IMR-90 (cell line): Measurements from ENCODE around the gene ITGA2. TPM values are rescaled to one million over a fixed set of nuclear protein-coding genes. Genes with fewer than 3 reads are reported as not detected.

ENCODE experiments used
- ATAC-seq: fragments of 200-7000 bp; cut with Tn5 transposase; 2 replicates; pipeline ENCODE4 v1.9.1; 2020; ENCODE audit warnings: low read depth, mild to moderate bottlenecking, moderate library complexity
- BruUV-seq: library from RNA; stranded (reverse); fragments of 400-500 nt; replicated peaks from 2 replicates; lab custom pipeline; 2021; lab: Mats Ljungman, UMichigan
- CTCF ChIA-PET: fragments of 300-600 bp; formaldehyde crosslinking; extraction: SDS; loops from one replicate; lab custom pipeline; 2021; ENCODE audit warnings: antibody characterized with exemption; lab: Yijun Ruan, JAX
- POLR2A ChIA-PET: fragments of 300-600 bp; sonication (Branson Sonifier 250); formaldehyde crosslinking; loops from one replicate; lab custom pipeline; 2022; ENCODE audit warnings: antibody characterized with exemption; ENCODE audit not compliant: unreplicated experiment; lab: Charles Lee
- DNase-seq: peaks from one replicate; pipeline ENCODE4 v3.0.0; 2013
- H2AFZ ChIP-seq: replicated peaks from 2 replicates; pipeline ENCODE3; 2013; ENCODE audit warnings: low read length, mild to moderate bottlenecking; ENCODE audit not compliant: poor library complexity
- H2AK5ac ChIP-seq: 2 replicates; pipeline ENCODE4 v1.6.1; 2013; ENCODE audit warnings: low read depth, low read length, inconsistent platforms
- H2AK9ac ChIP-seq: replicated peaks from 2 replicates; pipeline ENCODE3; 2013; ENCODE audit warnings: mild to moderate bottlenecking, low read depth, low read length, moderate library complexity; ENCODE audit not compliant: poor library complexity
- H2BK120ac ChIP-seq: 2 replicates; pipeline ENCODE4 v1.6.1; 2013; ENCODE audit warnings: low read depth, low read length, inconsistent platforms
- H2BK15ac ChIP-seq: 3 replicates; pipeline ENCODE4 v1.6.1; 2013; ENCODE audit warnings: low read depth, low read length, inconsistent platforms
- H2BK20ac ChIP-seq: 2 replicates; pipeline ENCODE4 v1.6.1; 2013; ENCODE audit warnings: low read depth, mild to moderate bottlenecking, inconsistent platforms, low read length, moderate library complexity
- H2BK5ac ChIP-seq: 2 replicates; pipeline ENCODE4 v1.6.1; 2013; ENCODE audit warnings: mild to moderate bottlenecking, low read depth, low read length, inconsistent platforms; ENCODE audit not compliant: poor library complexity, severe bottlenecking
- H3K14ac ChIP-seq: replicated peaks from 2 replicates; pipeline ENCODE4 v1.6.1; 2013; ENCODE audit warnings: low read depth, low read length, inconsistent platforms
- H3K18ac ChIP-seq: 2 replicates; pipeline ENCODE4 v1.6.1; 2013; ENCODE audit warnings: low read depth, low read length, control low read depth
- H3K23ac ChIP-seq: 2 replicates; pipeline ENCODE4 v1.6.1; 2013; ENCODE audit warnings: low read depth, low read length, inconsistent platforms
- H3K27ac ChIP-seq: 2 replicates; pipeline ENCODE4 v1.5.1; 2013; ENCODE audit warnings: mild to moderate bottlenecking, control low read depth, low read length; ENCODE audit not compliant: insufficient read depth
- H3K27me3 ChIP-seq: 2 replicates; pipeline ENCODE4 v1.6.1; 2013; ENCODE audit warnings: low read length; ENCODE audit not compliant: control insufficient read depth, insufficient read depth
- H3K36me3 ChIP-seq: 2 replicates; pipeline ENCODE4 v1.6.1; 2013; ENCODE audit warnings: low read length, mixed read lengths; ENCODE audit not compliant: control insufficient read depth, insufficient read depth
- H3K4ac ChIP-seq: 2 replicates; pipeline ENCODE4 v1.6.1; 2013; ENCODE audit warnings: low read depth, low read length, inconsistent platforms
- H3K4me1 ChIP-seq: 2 replicates; pipeline ENCODE4 v1.6.1; 2013; ENCODE audit warnings: low read length, mixed read lengths; ENCODE audit not compliant: control insufficient read depth, insufficient read depth
- H3K4me2 ChIP-seq: 2 replicates; pipeline ENCODE4 v1.6.1; 2013; ENCODE audit warnings: low read depth, mild to moderate bottlenecking, control low read depth, low read length, moderate library complexity
- H3K4me3 ChIP-seq: 2 replicates; pipeline ENCODE4 v1.5.1; 2013; ENCODE audit warnings: low read depth, mild to moderate bottlenecking, control low read depth, low read length, moderate library complexity; ENCODE audit not compliant: insufficient read depth
- H3K56ac ChIP-seq: 2 replicates; pipeline ENCODE4 v1.6.1; 2013; ENCODE audit warnings: low read length, inconsistent platforms; ENCODE audit not compliant: insufficient read depth; ENCODE audit errors: extremely low read depth
- H3K79me1 ChIP-seq, 2 experiments: 2 replicates each; pipeline ENCODE4 v1.6.1; 2013; ENCODE audit warnings: low read length in 2 of 2, inconsistent platforms in 1 of 2, low read depth in 1 of 2
- H3K9ac ChIP-seq: 2 replicates; pipeline ENCODE4 v1.6.1; 2013; ENCODE audit warnings: low read depth, low read length, control low read depth
- H3K9me1 ChIP-seq: 2 replicates; pipeline ENCODE4 v1.6.1; 2013; ENCODE audit warnings: low read length, inconsistent platforms; ENCODE audit not compliant: insufficient read depth
- H3K9me3 ChIP-seq: 2 replicates; pipeline ENCODE4 v1.6.1; 2013; ENCODE audit warnings: low read length; ENCODE audit not compliant: control insufficient read depth, insufficient read depth
- H4K20me1 ChIP-seq: 2 replicates; pipeline ENCODE4 v1.6.1; 2013; ENCODE audit warnings: low read length, inconsistent platforms; ENCODE audit not compliant: insufficient read depth
- H4K5ac ChIP-seq: 2 replicates; pipeline ENCODE4 v1.6.1; 2013; ENCODE audit warnings: mild to moderate bottlenecking, low read depth, low read length, control low read depth
- H4K8ac ChIP-seq, 2 experiments: 2 replicates each; pipeline ENCODE4 v1.6.1; 2013; ENCODE audit warnings: low read depth in 2 of 2, low read length in 2 of 2, control low read depth in 1 of 2, inconsistent platforms in 1 of 2
- H4K91ac ChIP-seq: 2 replicates; pipeline ENCODE4 v1.6.1; 2013; ENCODE audit warnings: low read depth, low read length, inconsistent platforms; ENCODE audit not compliant: insufficient read depth
- CEBPB ChIP-seq: IDR thresholded peaks from 2 replicates; pipeline ENCODE4 v1.6.1; 2012; ENCODE audit warnings: low read depth, low read length, improper control_type of control experiment
- NFE2L2 ChIP-seq: fragments of 150-350 bp; IDR thresholded peaks from 2 replicates; pipeline ENCODE4 v1.6.1; 2016; ENCODE audit warnings: low read depth, mild to moderate bottlenecking, low read length
- RAD21 ChIP-seq: IDR thresholded peaks from 2 replicates; pipeline ENCODE4 v1.6.1; 2012; ENCODE audit warnings: low read length, improper control_type of control experiment
- RFX5 ChIP-seq: IDR thresholded peaks from 2 replicates; pipeline ENCODE4 v1.8.0; 2012; ENCODE audit warnings: low read depth, mild to moderate bottlenecking, low read length, moderate library complexity
- WGBS, 2 experiments: methylation state at CpG; one replicate each; pipeline versions ENCODE4 v1.1.5 to v1.1.7; 2013; ENCODE audit warnings: missing lambda C conversion rate in 2 of 2; ENCODE audit not compliant: insufficient read length in 1 of 2; ENCODE audit errors: extremely low coverage in 2 of 2; 5-methylcytosine and 5-hydroxymethylcytosine counted together
- dilution Hi-C: fragments of 300-500 bp; cut with HindIII; formaldehyde crosslinking; loops from one replicate; pipeline ENCODE4 v1.14.3; 2018; ENCODE audit warnings: low sequenced_read_pairs; ENCODE audit not compliant: unreplicated experiment
- in situ Hi-C: fragments of 300-500 bp; cut with MboI; formaldehyde crosslinking; loops from 3 replicates; pipeline ENCODE4 v1.14.3; 2019; ENCODE audit warnings: low sequenced_read_pairs, inconsistent platforms, mixed read lengths
- intact Hi-C: fragments of 100-400 bp; cut with micrococcal nuclease; formaldehyde crosslinking; loops from 2 replicates; pipeline ENCODE4 v1.10.0; 2022
- polyA plus RNA-seq, 3 experiments: library from polyadenylated mRNA; depleted of rRNA; stranded (reverse); fragments of >200 nt; gene quantifications; 2 replicates each; pipeline ENCODE4 v1.2.3, GENCODE V29; 2012; ENCODE audit warnings: low replicate concordance in 1 of 3
- total RNA-seq: library from RNA; depleted of rRNA; stranded (reverse); fragments of >200 nt; gene quantifications from 2 replicates; pipeline ENCODE4 v1.2.3, GENCODE V29; 2012
- TF ChIP-seq, protein P1 (sequence below): conservative IDR thresholded peaks from 2 replicates; pipeline ENCODE4 v1.5.1; 2012; ENCODE audit warnings: mild to moderate bottlenecking, low read depth, low read length, improper control_type of control experiment
- TF ChIP-seq, protein P2 (sequence below): fragments of 150-350 bp; IDR thresholded peaks from 2 replicates; pipeline ENCODE4 v1.6.1; 2017; ENCODE audit warnings: mild to moderate bottlenecking, antibody characterized with exemption, low read length, low read depth

ITGA2 gene
- total and polyA plus RNA-seq, 2 of the 4 experiments (the other 2 are of a cell fraction), result 23.3 to 93.4 TPM

DNA sequence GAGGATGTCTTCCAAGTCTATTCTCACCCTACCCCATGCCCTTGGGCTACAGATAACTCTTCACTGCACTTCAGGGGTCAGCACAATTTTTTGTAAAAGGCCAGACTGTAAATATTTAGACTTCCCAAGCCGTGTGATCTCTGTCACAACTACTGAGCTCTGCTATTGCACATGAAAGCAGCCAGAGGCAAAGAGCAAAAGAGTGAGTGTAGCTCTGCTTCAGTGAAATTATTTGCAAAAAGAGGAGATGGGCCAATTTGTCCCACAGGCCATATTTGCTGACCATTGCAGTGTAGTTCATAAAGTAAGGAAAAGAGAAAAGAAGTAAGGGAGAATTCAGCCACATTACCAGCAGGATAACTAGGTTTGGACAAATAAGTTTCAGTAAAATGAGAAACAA is 127.4 kb downstream of the ITGA2 start:
- Histone ChIP-seq H2AK5ac (no peak overlapping the region), H2BK15ac (no peak overlapping the region), H3K4ac (no peak overlapping the region), H2BK5ac (no peak overlapping the region), H3K14ac (no peak overlapping the region), H2AFZ (no peak overlapping the region), H2AK9ac (no peak overlapping the region), H3K27ac (no peak overlapping the region), H3K9me1 (no peaks in the 10 kb centered on the region), H3K9me3 (no peaks in the 10 kb centered on the region), H2BK20ac (no peak overlapping the region), H4K20me1 (no peaks in the 10 kb centered on the region), H3K27me3 (no peaks in the 10 kb centered on the region; the same call in 1 of the 2 replicates), H3K36me3 (no peaks in the 10 kb centered on the region), H2BK120ac (no peak overlapping the region), H4K5ac (no peak overlapping the region), H3K4me3 (no peak overlapping the region), H3K4me1 (no peaks in the 10 kb centered on the region), H3K4me2 (no peak overlapping the region), H3K79me1 (no peaks in the 10 kb centered on the region), H4K8ac (no peak overlapping the region), H3K18ac (no peak overlapping the region), H3K9ac (no peak overlapping the region), H4K91ac (no peak overlapping the region), H3K23ac (no peak overlapping the region), H3K56ac (no peak overlapping the region)
- ChIA-PET POLR2A (no interaction called here), CTCF (interaction anchor here (2.0 kb wide), 1 partner anchor 1113 kb away, joined by 5 read pairs; no protein-coding TSS in a partner anchor)
- no CpG with 5 or more reads among the region's 1 CpG for WGBS, 2 experiments
- ATAC-seq (peak; percentile 46), DNase-seq (no peak)
- dilution Hi-C loops, result no loop called here
- in situ Hi-C loops, result no loop called here
- no TSS peak for BruUV-seq
- intact Hi-C loops, result no loop called here
- TF ChIP-seq RFX5, result no peak
- TF ChIP-seq, protein P1, sequence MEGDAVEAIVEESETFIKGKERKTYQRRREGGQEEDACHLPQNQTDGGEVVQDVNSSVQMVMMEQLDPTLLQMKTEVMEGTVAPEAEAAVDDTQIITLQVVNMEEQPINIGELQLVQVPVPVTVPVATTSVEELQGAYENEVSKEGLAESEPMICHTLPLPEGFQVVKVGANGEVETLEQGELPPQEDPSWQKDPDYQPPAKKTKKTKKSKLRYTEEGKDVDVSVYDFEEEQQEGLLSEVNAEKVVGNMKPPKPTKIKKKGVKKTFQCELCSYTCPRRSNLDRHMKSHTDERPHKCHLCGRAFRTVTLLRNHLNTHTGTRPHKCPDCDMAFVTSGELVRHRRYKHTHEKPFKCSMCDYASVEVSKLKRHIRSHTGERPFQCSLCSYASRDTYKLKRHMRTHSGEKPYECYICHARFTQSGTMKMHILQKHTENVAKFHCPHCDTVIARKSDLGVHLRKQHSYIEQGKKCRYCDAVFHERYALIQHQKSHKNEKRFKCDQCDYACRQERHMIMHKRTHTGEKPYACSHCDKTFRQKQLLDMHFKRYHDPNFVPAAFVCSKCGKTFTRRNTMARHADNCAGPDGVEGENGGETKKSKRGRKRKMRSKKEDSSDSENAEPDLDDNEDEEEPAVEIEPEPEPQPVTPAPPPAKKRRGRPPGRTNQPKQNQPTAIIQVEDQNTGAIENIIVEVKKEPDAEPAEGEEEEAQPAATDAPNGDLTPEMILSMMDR, result no peak
- TF ChIP-seq RAD21, result no peak
- TF ChIP-seq CEBPB, result no peak
- TF ChIP-seq, protein P2, sequence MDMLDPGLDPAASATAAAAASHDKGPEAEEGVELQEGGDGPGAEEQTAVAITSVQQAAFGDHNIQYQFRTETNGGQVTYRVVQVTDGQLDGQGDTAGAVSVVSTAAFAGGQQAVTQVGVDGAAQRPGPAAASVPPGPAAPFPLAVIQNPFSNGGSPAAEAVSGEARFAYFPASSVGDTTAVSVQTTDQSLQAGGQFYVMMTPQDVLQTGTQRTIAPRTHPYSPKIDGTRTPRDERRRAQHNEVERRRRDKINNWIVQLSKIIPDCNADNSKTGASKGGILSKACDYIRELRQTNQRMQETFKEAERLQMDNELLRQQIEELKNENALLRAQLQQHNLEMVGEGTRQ, result no peak
- TF ChIP-seq NFE2L2, result no peak
